ENCODE measurements around the gene SERPINB13. TPM values are rescaled to one million over a fixed set of nuclear protein-coding genes. Genes with fewer than 3 reads are reported as not detected.
A peak's percentile ranks its signal among the peaks of the same experiment; 100 is the strongest.
"Not testable (repeated sequence)": the region's sequence is repeated elsewhere in the genome, so short reads cannot be mapped to it uniquely, and the experiment has no call there.

The SERPINB13 gene
- total RNA-seq, 2 donors from 2014 or later, result not detected

DNA sequence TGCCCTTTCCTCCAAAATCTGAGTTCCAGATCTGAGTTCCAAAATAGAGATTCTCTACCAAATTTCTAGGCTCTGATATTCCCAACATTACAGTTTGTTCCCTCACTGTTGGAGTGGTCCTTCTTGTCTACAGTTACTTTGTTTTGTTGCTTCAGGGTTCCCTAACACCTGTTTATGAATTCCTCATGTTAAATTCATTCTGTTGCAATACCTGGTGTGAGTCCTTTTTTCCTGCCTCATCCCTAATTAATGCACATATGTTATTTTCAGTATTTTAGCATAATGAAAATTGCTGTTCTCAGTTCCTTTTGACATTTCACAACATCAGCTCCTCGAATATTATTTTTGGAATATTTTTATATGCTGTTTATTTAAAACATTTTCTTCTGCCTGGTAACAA, 16.2 kb downstream of the SERPINB13 start:
- no peak for DNase-seq
- no peaks in the 10 kb centered on the region for H3K9me3 Mint-ChIP-seq
- H3K27ac Mint-ChIP-seq, result peak overlapping the region; percentile 60
- no peak overlapping the region for H3K4me3 Mint-ChIP-seq
- H3K27me3 Mint-ChIP-seq (ENCODE audit: low read depth), result peaks cover 7% of the 10 kb centered on the region
- ATAC-seq (replicated peaks in 1 of 2), result no peak
- peaks cover 6% of the 10 kb centered on the region for H3K4me1 Mint-ChIP-seq (ENCODE audit: low read depth)
- H3K36me3 Mint-ChIP-seq (ENCODE audit: insufficient read depth in 2 of 2), result no peaks in the 10 kb centered on the region

DNA sequence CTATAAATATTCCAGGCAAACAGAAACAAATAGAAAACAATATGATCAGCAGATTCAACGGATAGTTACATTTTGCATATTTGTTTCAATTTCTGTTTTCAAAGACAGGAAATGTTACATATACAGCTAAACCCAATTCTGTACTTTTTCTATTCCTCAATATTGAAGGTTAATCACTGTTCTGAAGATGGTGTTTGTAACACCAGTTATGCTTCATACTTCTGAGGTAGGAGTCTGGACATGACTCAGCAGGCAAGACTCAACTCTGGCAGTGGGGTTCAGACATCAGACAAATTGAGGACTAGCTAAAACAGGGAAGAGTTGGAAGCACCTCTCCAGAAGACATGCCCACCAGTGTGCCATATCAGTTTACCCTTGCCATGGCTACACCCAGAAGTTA, 16.6 kb downstream of the SERPINB13 start:
- DNase-seq (no peak), ATAC-seq (replicated peaks in 1 of 2) (peak in 1 of 2 donors; percentile 36)
- Mint-ChIP-seq H3K4me3 (no peak overlapping the region), H3K4me1 (ENCODE audit: low read depth) (peaks cover 6% of the 10 kb centered on the region), H3K36me3 (ENCODE audit: insufficient read depth in 2 of 2) (no peaks in the 10 kb centered on the region), H3K27ac (peak overlapping the region; percentile 32), H3K27me3 (ENCODE audit: low read depth) (peaks cover 7% of the 10 kb centered on the region), H3K9me3 (no peaks in the 10 kb centered on the region)

DNA sequence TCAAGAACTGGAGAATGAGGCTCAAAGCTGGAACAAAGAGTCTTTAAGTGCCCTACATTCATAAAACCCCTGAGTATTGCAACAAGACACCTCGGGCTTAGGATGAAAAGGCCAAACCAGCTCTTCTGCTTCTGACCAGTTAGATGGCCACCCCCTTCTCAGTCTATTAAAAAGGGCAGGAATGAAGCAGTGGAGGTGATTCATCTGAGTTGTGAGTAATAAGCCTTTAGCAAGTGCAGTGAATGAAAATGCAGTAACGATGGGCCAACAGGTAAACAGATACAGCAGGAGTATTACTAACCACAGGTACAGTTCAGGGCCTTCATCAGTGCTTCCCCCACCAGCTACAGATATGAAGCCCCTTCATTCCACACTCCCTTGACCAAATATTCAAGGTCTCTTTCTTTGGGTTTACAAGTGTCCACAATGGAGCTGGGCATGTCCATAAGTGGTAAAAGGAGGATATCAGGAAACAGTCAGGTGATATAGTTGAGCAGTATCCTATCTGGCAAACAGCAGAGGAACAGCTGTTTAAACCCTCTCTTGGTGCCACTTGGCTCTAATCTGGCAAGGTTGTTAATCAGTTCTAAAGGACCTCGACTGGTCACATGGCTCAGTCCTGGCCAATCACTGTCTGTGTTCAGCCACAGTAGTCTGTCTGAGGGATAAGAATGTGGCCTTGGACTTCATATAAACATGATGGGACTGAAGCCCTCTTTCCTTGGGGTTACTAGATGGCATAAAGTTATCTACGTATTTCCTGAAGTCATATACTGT, 17.8 kb downstream of the SERPINB13 start:
- DNase-seq, result no peak
- Mint-ChIP-seq H3K4me1 (ENCODE audit: low read depth) (peaks cover 6% of the 10 kb centered on the region), H3K27me3 (ENCODE audit: low read depth) (peaks cover 7% of the 10 kb centered on the region), H3K4me3 (no peak overlapping the region), H3K36me3 (ENCODE audit: insufficient read depth in 2 of 2) (no peaks in the 10 kb centered on the region), H3K9me3 (no peaks in the 10 kb centered on the region), H3K27ac (no peak overlapping the region)
- peak in 1 of 2 donors; percentile 15 for ATAC-seq (replicated peaks in 1 of 2)

DNA sequence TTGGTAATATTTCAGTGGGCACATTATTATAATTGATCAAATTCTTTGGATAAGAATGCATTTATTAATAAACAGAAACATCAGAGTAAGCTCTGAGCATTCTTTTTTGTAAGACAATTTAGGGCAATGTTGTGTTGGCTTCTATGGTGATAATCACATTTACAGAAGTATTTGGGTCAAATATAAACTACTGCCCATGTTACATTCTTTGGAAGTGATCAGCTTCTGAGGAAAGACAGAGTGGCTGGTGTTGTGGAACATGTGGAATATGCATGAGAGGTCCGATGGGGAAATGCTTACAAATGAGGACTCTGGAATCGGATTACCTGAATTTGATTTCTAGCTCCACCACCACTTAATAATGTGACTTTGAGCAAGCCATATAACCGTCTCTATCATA, 19.4 kb downstream of the SERPINB13 start:
- H3K4me1 Mint-ChIP-seq (ENCODE audit: low read depth), result peaks cover 6% of the 10 kb centered on the region
- ATAC-seq (replicated peaks in 1 of 2), result no peak
- H3K36me3 Mint-ChIP-seq (ENCODE audit: insufficient read depth in 2 of 2), result no peaks in the 10 kb centered on the region
- no peak overlapping the region for H3K4me3 Mint-ChIP-seq
- H3K27ac Mint-ChIP-seq, result no peak overlapping the region
- no peak for DNase-seq
- no peaks in the 10 kb centered on the region for H3K9me3 Mint-ChIP-seq
- H3K27me3 Mint-ChIP-seq (ENCODE audit: low read depth), result peaks cover 7% of the 10 kb centered on the region

DNA sequence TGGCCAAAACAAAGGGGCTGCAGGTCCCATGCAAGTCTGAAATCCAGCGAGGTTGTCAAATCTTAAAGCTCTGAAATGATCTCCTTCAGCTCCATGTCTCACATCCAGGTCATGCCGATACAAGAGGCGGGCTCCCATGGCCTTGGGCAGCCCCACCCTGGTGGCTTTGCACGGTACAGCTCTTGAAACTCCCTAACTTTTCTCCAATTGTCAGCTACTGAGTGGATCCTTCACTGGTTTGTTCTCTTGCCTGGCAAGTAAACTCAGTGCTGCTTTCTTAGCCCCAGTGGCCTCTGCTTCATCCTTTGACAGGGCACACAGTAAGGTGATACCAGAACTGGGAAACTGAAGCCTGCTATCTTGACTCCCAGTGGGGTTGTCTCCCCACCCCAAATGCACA, 26.3 kb downstream of the SERPINB13 start:
- H3K36me3 Mint-ChIP-seq (ENCODE audit: insufficient read depth in 2 of 2), result no peaks in the 10 kb centered on the region
- no peak overlapping the region for H3K4me3 Mint-ChIP-seq
- ATAC-seq (replicated peaks in 1 of 2) (no peak), DNase-seq (no peak)
- no peaks in the 10 kb centered on the region for H3K9me3 Mint-ChIP-seq
- H3K4me1 Mint-ChIP-seq (ENCODE audit: low read depth), result no peaks in the 10 kb centered on the region
- H3K27ac Mint-ChIP-seq, result no peak overlapping the region
- H3K27me3 Mint-ChIP-seq (ENCODE audit: low read depth), result no peaks in the 10 kb centered on the region

DNA sequence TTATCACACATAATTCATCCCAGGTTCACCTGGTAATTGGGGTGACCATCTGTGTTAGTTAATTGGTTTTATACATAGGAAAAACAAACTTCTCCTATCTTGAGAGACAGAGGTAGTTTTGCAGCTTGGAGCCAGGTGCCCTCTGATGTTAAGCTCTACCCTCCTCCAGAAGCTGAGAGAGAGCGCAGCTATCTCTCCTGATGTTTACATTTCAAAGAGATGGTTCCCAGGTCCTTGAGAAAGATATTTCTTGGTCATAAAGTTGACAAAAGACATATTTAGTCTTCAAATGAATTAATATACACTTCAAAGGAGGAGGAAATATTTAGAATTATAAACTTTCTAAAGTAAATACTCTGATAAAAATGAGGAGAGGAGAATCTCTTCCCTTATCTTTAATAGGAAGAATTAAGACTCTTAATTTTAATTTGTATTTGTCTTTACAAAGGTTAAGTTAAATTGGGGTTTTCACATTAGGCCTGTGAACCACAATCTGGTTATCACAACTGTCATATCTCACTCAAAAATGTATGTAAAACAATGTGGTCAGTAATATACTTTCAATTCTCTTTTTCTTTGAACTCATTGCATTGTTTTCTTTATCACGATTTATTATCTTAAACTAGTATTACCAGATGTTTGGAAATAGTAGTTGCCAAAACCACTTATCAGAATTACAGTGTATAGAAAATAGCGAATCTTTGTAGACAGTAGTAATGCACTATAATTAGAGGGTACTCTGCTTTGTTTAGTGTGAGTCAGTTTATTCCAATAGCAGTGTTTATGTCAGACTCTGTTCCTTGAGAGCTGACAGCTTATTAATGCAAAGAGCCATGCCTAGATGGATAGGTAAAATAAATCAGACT, 30.1 kb downstream of the SERPINB13 start:
- Mint-ChIP-seq H3K27ac (no peak overlapping the region), H3K9me3 (peaks cover 0 to 2% of the 10 kb centered on the region in 2 donors), H3K4me3 (no peak overlapping the region), H3K27me3 (ENCODE audit: low read depth) (no peaks in the 10 kb centered on the region), H3K36me3 (ENCODE audit: insufficient read depth in 2 of 2) (no peaks in the 10 kb centered on the region), H3K4me1 (ENCODE audit: low read depth) (no peaks in the 10 kb centered on the region)
- ATAC-seq (replicated peaks in 1 of 2) (no peak), DNase-seq (no peak)

DNA sequence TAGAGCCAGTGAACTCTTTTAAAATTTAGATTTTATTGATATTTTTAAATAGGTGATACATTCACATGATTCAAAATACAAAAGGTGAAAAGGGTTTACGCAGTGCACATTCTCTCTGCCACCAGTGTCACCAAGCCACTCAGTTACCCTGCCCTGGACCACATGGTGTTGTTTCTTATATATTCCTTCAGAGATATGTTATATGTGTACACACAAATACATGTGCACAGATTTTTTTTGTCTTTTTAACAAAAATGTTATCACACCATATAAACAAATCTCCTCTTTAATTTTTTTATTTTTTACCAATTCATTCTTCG, 30.7 kb downstream of the SERPINB13 start:
- Mint-ChIP-seq H3K9me3 (peaks cover 2% of the 10 kb centered on the region in 2 donors), H3K27me3 (ENCODE audit: low read depth) (no peaks in the 10 kb centered on the region), H3K4me3 (no peak overlapping the region), H3K4me1 (ENCODE audit: low read depth) (no peaks in the 10 kb centered on the region), H3K27ac (no peak overlapping the region), H3K36me3 (ENCODE audit: insufficient read depth in 2 of 2) (no peaks in the 10 kb centered on the region)
- ATAC-seq (replicated peaks in 1 of 2), result no peak
- DNase-seq, result no peak

DNA sequence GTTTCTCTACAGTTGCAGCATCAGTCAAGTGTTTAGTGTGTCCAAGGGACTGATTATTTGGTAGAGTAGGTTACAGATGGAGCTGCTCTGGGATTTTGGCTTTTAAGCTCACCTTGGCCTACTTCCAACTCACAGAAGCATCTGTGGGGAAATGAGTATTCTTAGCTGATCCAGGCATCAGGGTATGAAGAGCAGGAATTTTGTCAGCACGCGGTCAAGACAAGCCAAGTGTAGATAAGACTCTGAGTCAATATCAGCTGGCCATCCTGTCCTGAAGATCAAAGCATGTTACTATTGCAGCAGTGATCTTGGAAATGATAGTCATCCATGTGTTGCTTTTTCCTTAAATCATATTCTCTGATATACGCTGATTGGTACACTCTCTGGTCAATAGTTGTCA, 32.5 kb downstream of the SERPINB13 start:
- H3K4me1 Mint-ChIP-seq (ENCODE audit: low read depth), result no peaks in the 10 kb centered on the region
- no peaks in the 10 kb centered on the region for H3K27me3 Mint-ChIP-seq (ENCODE audit: low read depth)
- H3K4me3 Mint-ChIP-seq, result no peak overlapping the region
- no peaks in the 10 kb centered on the region for H3K36me3 Mint-ChIP-seq (ENCODE audit: insufficient read depth in 2 of 2)
- no peak for DNase-seq
- ATAC-seq (replicated peaks in 1 of 2), result no peak
- no peak overlapping the region for H3K27ac Mint-ChIP-seq
- H3K9me3 Mint-ChIP-seq, result peaks cover 6 to 7% of the 10 kb centered on the region in 2 donors

DNA sequence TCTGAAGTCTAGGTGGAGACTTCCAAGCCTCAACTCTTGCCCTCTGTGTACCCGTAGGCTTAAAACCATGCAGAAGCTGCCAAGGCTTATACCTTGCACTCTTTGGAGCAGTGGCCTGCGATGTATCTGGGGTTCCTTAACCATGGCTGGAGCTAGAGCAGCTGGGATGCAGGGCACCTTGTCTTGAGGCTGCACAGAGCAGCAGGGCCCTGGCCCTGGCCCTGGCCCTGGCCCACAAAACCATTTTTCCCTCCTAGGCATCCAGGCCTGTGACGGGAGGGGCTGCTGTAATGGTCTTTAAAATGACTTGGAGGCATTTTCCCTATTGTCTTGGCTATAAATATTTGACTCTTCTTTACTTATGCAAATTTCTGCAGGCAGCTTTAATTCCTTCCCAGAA, 37.7 kb downstream of the SERPINB13 start:
- no peaks in the 10 kb centered on the region for H3K27me3 Mint-ChIP-seq (ENCODE audit: low read depth)
- DNase-seq (no peak), ATAC-seq (replicated peaks in 1 of 2) (no peak)
- no peak overlapping the region for H3K4me3 Mint-ChIP-seq
- H3K27ac Mint-ChIP-seq, result no peak overlapping the region
- H3K4me1 Mint-ChIP-seq (ENCODE audit: low read depth), result no peaks in the 10 kb centered on the region
- H3K9me3 Mint-ChIP-seq, result peaks cover 19% of the 10 kb centered on the region in 2 donors
- peaks cover 5 to 6% of the 10 kb centered on the region in 2 donors for H3K36me3 Mint-ChIP-seq (ENCODE audit: insufficient read depth in 2 of 2)

DNA sequence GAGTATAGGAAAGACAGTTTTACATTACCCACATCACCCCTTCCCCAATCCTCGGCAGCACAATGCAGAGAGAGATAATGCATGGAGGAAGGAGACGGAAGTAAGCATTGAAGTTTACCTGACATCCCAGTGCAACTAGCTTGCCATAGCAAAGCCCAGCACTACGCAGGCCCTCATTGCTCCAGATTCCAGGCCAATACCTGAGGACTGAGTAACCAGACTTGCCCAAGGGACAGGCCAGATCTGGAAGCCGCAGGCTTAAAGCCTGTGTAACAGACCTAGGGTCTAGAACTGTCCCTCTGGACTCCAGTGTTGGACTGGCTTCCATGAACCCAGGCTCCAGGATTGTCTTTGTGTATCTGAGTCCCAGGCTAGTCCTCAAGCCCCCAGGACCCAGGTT, 39.3 kb downstream of the SERPINB13 start:
- peaks cover 5 to 6% of the 10 kb centered on the region in 2 donors for H3K36me3 Mint-ChIP-seq (ENCODE audit: insufficient read depth in 2 of 2)
- peaks cover 17 to 22% of the 10 kb centered on the region in 2 donors for H3K9me3 Mint-ChIP-seq
- DNase-seq, result no peak
- no peak overlapping the region for H3K27ac Mint-ChIP-seq
- ATAC-seq (replicated peaks in 1 of 2), result no peak
- no peak overlapping the region for H3K4me3 Mint-ChIP-seq
- no peaks in the 10 kb centered on the region for H3K27me3 Mint-ChIP-seq (ENCODE audit: low read depth)
- no peaks in the 10 kb centered on the region for H3K4me1 Mint-ChIP-seq (ENCODE audit: low read depth)

DNA sequence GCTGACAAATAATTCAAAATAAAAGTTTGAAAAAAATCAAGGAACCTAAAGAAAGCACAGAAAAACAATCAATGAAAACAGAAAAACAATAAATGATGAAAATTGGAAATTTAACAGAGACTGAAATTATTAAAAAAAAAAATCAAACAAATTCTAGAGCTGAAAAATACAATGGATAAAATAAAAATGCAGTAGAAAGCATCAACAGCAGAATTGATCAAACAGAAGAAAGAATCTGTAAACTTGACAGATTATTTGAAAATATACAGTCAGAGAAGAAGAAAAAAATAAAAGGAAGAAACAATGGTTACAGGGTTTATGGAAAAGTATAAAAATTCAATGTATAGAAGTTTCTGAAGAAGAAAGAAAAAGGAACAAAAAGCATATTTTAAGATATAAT, 40.7 kb downstream of the SERPINB13 start:
- Mint-ChIP-seq H3K36me3 (ENCODE audit: insufficient read depth in 2 of 2) (peaks cover 5 to 6% of the 10 kb centered on the region in 2 donors), H3K4me1 (ENCODE audit: low read depth) (no peaks in the 10 kb centered on the region), H3K27me3 (ENCODE audit: low read depth) (no peaks in the 10 kb centered on the region), H3K4me3 (no peak overlapping the region), H3K9me3 (peaks cover 17 to 24% of the 10 kb centered on the region in 2 donors), H3K27ac (no peak overlapping the region)
- ATAC-seq (replicated peaks in 1 of 2) (no peak), DNase-seq (no peak)

DNA sequence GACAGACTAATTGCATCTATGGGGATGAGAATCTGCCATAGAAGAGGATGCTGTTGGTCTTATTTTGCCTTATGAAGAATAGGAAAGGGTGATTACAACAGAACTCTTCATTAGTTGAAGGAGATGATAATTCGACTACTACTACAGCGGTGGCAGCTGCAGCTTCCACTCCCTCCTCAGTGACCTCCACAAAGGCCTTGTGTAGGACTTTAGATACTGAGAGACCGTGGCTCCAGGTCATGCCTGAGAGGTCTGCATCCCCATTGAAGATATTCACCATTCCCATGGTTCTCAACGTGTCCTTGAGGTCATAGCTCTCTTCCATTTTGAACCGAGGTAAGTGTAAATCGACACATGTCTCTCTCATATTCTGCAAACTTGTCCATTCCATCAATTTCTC, 50.6 kb downstream of the SERPINB13 start:
- no peaks in the 10 kb centered on the region for H3K9me3 Mint-ChIP-seq
- H3K4me3 Mint-ChIP-seq, result no peak overlapping the region
- H3K36me3 Mint-ChIP-seq (ENCODE audit: insufficient read depth in 2 of 2), result no peaks in the 10 kb centered on the region
- no peak overlapping the region for H3K27ac Mint-ChIP-seq
- H3K4me1 Mint-ChIP-seq (ENCODE audit: low read depth), result no peaks in the 10 kb centered on the region
- ATAC-seq (replicated peaks in 1 of 2) (no peak), DNase-seq (no peak)
- no peaks in the 10 kb centered on the region for H3K27me3 Mint-ChIP-seq (ENCODE audit: low read depth)

DNA sequence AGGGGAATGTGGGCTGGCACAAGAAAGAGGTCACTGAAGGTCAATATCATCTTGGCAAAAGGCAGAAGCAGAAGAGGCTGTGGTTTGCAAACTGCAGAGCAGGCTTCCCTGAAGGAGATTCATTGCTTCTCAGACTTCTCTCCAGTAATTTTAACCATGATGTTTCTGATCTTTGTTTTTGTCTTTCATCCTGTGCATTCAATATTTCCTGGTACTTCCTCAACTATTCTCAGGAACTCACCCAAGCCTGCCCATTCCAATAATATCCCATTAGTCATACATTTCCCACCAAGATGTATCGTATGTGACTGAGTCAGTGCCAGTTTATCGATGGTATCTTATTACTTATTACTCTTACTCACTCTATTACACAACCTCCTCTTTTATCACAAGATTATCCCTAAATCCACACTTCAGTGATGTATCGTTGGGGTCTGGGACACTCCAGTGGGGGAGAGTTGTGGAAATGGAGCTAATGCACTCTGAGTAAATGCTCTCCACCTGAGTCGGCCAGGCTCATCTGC, 54.1 kb downstream of the SERPINB13 start:
- not testable (repeated sequence) for ATAC-seq (replicated peaks in 1 of 2); H3K27me3 Mint-ChIP-seq (ENCODE audit: low read depth); H3K27ac Mint-ChIP-seq; H3K9me3 Mint-ChIP-seq; H3K4me3 Mint-ChIP-seq; H3K36me3 Mint-ChIP-seq (ENCODE audit: insufficient read depth in 2 of 2); DNase-seq; H3K4me1 Mint-ChIP-seq (ENCODE audit: low read depth)

All from activated T-cell treated with anti-CD3 and anti-CD28 coated beads, Interleukin-2, amount 50 U/mL, for 72 hours (primary cell).